ENCODE data around the gene GPRC5B.

Gene GPRC5B

DNA sequence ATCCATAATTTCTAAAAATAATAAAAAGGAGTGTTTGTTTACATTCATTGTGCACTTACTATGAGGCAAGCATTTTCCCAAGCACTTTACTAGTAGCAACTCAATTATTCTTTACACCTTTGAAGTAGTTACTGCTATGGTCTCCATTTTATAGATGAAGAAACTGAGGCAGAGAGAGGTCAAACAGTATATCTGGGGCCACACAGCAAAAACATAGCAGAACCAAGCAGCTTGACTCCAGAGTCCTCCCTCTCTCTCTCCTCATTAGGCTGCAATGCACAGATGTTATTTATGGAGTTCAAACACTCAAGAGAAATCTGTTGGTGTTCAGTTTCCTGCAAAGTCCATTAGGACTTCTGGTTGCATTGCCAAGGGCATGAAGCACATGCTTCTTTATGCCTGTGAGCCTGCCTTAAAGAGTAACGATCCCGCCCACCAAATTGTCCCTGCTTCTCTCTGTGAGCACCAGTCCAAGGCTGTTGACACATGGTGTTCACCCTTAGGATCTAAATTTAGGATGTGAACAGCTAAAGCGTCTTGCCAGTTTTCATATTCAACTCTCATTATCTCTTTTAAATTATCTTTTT lies 44.0 kb downstream of the GPRC5B start:
- Histone ChIP-seq H3K27me3 (ENCODE audit: insufficient read depth, low read depth) (no peaks in the 10 kb centered on the region), H2AFZ (ENCODE audit: low read depth) (no peak overlapping the region), H3K9ac (no peak overlapping the region), H3K27ac (no peak overlapping the region), H4K20me1 (ENCODE audit: insufficient read depth) (no peaks in the 10 kb centered on the region), H3K4me3 (IDR thresholded peaks at IDR 0.05; ENCODE audit: insufficient read depth, low read depth, low read length) (no peak overlapping the region), H3K79me2 (ENCODE audit: insufficient read depth, low read depth) (no peaks in the 10 kb centered on the region), H3K36me3 (ENCODE audit: insufficient read depth) (no peaks in the 10 kb centered on the region), H3K4me2 (no peak overlapping the region), H3K4me1 (ENCODE audit: low read depth, poor library complexity, severe bottlenecking) (no peaks in the 10 kb centered on the region)
- TF ChIP-seq, protein P1, sequence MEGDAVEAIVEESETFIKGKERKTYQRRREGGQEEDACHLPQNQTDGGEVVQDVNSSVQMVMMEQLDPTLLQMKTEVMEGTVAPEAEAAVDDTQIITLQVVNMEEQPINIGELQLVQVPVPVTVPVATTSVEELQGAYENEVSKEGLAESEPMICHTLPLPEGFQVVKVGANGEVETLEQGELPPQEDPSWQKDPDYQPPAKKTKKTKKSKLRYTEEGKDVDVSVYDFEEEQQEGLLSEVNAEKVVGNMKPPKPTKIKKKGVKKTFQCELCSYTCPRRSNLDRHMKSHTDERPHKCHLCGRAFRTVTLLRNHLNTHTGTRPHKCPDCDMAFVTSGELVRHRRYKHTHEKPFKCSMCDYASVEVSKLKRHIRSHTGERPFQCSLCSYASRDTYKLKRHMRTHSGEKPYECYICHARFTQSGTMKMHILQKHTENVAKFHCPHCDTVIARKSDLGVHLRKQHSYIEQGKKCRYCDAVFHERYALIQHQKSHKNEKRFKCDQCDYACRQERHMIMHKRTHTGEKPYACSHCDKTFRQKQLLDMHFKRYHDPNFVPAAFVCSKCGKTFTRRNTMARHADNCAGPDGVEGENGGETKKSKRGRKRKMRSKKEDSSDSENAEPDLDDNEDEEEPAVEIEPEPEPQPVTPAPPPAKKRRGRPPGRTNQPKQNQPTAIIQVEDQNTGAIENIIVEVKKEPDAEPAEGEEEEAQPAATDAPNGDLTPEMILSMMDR (conservative IDR thresholded peaks at IDR 0.05; ENCODE audit: low read depth, low read length) = no peak

DNA sequence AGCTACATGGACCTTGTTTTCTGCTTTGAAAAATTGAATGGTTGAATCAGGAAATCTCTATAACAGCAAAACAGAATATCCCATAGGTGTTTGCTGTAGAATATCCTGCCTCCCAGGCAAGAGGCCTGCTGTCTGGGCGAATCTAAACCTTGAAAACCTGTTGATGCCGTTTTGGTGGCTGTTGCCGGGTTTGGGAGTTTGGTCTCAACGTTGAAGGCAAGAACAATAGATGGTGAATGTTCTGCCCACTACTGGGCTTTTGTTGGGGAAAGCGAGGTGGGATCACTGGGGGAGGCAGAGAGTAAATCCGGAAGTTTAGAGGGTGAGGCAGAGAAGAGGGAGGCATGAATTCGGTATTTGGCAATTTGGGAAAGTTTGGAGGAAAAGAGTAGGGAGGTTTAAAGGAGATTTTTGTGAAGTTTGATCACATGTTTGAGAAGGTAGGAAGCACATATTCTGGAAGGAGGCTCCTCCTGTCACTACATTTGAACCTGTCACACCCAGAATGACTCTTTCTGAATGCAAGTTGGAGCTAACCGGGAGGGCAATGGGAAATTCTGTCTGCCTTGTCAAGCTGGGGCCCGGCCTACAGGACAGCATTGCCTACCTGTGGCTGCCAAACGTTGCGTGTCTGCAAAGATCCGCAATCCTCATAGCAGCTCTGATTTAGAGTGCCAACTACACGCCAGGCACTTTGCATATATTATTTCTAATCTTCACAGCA lies 46.5 kb downstream of the GPRC5B start:
- Histone ChIP-seq H3K9ac (no peak overlapping the region), H3K4me2 (no peak overlapping the region), H3K4me1 (ENCODE audit: low read depth, poor library complexity, severe bottlenecking) (no peaks in the 10 kb centered on the region), H3K79me2 (ENCODE audit: insufficient read depth, low read depth) (no peaks in the 10 kb centered on the region), H3K27me3 (ENCODE audit: insufficient read depth, low read depth) (no peaks in the 10 kb centered on the region), H3K4me3 (IDR thresholded peaks at IDR 0.05; ENCODE audit: insufficient read depth, low read depth, low read length) (no peak overlapping the region), H3K36me3 (ENCODE audit: insufficient read depth) (no peaks in the 10 kb centered on the region), H4K20me1 (ENCODE audit: insufficient read depth) (no peaks in the 10 kb centered on the region), H2AFZ (ENCODE audit: low read depth) (no peak overlapping the region), H3K27ac (no peak overlapping the region)
- TF ChIP-seq, protein P1 (conservative IDR thresholded peaks at IDR 0.05; ENCODE audit: low read depth, low read length) = no peak

DNA sequence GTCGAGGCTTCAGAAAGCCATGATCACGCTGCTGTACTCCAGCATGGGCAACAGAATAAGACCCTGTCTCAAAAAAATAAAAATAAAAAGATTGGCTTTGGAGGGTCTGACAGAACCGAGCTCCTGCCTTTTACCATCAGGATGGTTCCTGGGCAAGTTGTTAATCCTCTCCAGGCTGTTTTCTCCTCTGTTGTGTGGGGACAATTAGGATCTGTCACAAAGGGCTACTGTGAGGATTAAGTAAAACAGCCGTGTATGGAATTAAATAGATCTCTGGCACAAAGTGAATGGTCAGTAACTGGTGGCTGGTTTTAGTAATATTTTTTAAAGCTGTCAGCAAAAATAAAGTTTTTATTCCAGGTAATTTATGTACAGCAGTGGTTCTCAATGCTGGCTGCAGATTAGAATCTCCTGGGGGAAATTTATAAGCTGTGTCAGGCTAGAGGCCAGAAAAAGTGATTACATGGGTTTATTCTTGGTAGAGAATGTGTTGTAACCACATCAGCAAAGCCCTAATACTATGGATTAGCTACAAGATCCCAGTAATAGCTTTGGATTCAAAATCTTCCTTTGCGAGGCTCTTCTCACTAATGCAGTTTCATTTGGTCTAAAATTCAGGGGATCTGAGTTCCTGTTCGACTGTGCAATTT lies 47.2 kb downstream of the GPRC5B start:
- H3K4me2 ChIP-seq = no peak overlapping the region
- H2AFZ ChIP-seq (ENCODE audit: low read depth) = no peak overlapping the region
- no peaks in the 10 kb centered on the region for H4K20me1 ChIP-seq (ENCODE audit: insufficient read depth)
- no peak overlapping the region for H3K27ac ChIP-seq
- TF ChIP-seq, protein P1 (conservative IDR thresholded peaks at IDR 0.05; ENCODE audit: low read depth, low read length) = no peak
- H3K36me3 ChIP-seq (ENCODE audit: insufficient read depth) = no peaks in the 10 kb centered on the region
- no peaks in the 10 kb centered on the region for H3K79me2 ChIP-seq (ENCODE audit: insufficient read depth, low read depth)
- no peaks in the 10 kb centered on the region for H3K27me3 ChIP-seq (ENCODE audit: insufficient read depth, low read depth)
- H3K4me3 ChIP-seq (IDR thresholded peaks at IDR 0.05; ENCODE audit: insufficient read depth, low read depth, low read length) = no peak overlapping the region
- no peaks in the 10 kb centered on the region for H3K4me1 ChIP-seq (ENCODE audit: low read depth, poor library complexity, severe bottlenecking)
- H3K9ac ChIP-seq = no peak overlapping the region

DNA sequence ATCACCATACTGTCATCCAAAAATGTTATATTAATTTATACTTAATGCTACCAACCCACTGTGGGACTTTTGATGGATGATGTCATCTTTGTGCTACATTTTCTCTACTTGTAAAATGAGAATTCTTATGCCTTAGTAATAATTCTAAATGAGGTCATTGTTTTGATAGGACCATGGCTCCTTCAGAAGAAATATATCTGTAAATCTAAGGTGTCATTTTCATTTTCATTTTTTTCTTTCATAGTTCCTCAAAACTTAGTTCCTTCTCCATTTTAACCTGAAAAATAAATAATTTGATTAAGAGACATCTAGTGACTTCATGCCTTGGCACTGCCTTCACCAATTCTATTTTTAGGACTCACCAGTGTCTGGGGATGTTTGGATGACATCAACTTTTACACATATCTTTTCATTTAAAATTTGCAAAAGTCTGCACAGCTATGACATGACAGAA lies 48.7 kb downstream of the GPRC5B start:
- Histone ChIP-seq H3K4me1 (ENCODE audit: low read depth, poor library complexity, severe bottlenecking) (no peaks in the 10 kb centered on the region), H3K4me3 (IDR thresholded peaks at IDR 0.05; ENCODE audit: insufficient read depth, low read depth, low read length) (no peak overlapping the region), H3K4me2 (no peak overlapping the region), H4K20me1 (ENCODE audit: insufficient read depth) (no peaks in the 10 kb centered on the region), H3K27me3 (ENCODE audit: insufficient read depth, low read depth) (no peaks in the 10 kb centered on the region), H3K36me3 (ENCODE audit: insufficient read depth) (no peaks in the 10 kb centered on the region), H3K79me2 (ENCODE audit: insufficient read depth, low read depth) (no peaks in the 10 kb centered on the region), H2AFZ (ENCODE audit: low read depth) (no peak overlapping the region), H3K9ac (no peak overlapping the region), H3K27ac (no peak overlapping the region)
- TF ChIP-seq, protein P1 (conservative IDR thresholded peaks at IDR 0.05; ENCODE audit: low read depth, low read length) = no peak

Data from KMS-11 (cell line).